SK-N-SH (cell line): ENCODE data around the gene COL23A1. TPM values are rescaled to one million over a fixed set of nuclear protein-coding genes. Genes with fewer than 3 reads are reported as not detected.

Experiments used
- FOXJ3 ChIP-seq: sonication (generic); formaldehyde crosslinking; IDR thresholded peaks from 2 replicates; pipeline ENCODE4 v1.5.1; 2020; ENCODE audit warnings: mild to moderate bottlenecking, missing genetic modification reagents
- GATA2 ChIP-seq: sonication (generic); formaldehyde crosslinking; IDR thresholded peaks from 2 replicates; pipeline ENCODE4 v1.5.0; 2020; ENCODE audit warnings: mild to moderate bottlenecking, missing genetic modification reagents
- NFIC ChIP-seq: IDR thresholded peaks from 2 replicates; pipeline ENCODE4 v1.4.0; 2012; ENCODE audit warnings: borderline replicate concordance
- TCF12 ChIP-seq: IDR thresholded peaks from 2 replicates; pipeline ENCODE4 v1.4.0; 2012
- polyA plus RNA-seq, 3 experiments: library from polyadenylated mRNA; depleted of rRNA; stranded (reverse); fragments of >200 nt; gene quantifications; 2 replicates each; pipeline ENCODE4 v1.2.3, GENCODE V29; 2012
- small RNA-seq, 7 experiments: library from RNA; depleted of rRNA; stranded (forward); fragments of <200 nt; gene quantifications; one replicate each; pipeline ENCODE3, GENCODE V24; 2012
- TF ChIP-seq, protein P1 (sequence below): IDR thresholded peaks from 2 replicates; pipeline ENCODE4 v1.6.1; 2012; ENCODE audit warnings: mild to moderate bottlenecking, low read depth, low read length, moderate library complexity

The COL23A1 gene
- polyA plus RNA-seq, 1 of the 3 experiments (the other 2 are of a cell fraction) = 0.10 TPM

DNA sequence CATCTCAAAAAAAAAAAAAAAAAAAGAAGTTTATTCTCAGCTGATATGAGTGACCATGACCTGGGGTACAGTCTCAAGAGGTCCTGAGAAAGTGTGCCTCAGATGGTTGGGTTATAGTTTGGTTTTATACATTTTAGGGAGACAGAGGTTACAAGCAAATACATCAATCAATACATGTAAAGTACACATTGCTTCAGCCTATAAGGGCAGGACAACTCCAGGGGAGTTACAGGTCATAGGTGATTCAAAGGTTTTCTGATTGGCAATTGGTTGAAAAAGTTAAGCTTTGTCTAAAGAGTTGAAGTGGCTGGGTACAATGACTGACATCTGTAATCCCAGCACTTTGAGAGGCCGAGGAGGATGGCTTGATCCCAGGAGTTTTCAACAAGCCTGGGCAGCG is 400.8 kb downstream of the COL23A1 start (continued):
- TF ChIP-seq, protein P1, sequence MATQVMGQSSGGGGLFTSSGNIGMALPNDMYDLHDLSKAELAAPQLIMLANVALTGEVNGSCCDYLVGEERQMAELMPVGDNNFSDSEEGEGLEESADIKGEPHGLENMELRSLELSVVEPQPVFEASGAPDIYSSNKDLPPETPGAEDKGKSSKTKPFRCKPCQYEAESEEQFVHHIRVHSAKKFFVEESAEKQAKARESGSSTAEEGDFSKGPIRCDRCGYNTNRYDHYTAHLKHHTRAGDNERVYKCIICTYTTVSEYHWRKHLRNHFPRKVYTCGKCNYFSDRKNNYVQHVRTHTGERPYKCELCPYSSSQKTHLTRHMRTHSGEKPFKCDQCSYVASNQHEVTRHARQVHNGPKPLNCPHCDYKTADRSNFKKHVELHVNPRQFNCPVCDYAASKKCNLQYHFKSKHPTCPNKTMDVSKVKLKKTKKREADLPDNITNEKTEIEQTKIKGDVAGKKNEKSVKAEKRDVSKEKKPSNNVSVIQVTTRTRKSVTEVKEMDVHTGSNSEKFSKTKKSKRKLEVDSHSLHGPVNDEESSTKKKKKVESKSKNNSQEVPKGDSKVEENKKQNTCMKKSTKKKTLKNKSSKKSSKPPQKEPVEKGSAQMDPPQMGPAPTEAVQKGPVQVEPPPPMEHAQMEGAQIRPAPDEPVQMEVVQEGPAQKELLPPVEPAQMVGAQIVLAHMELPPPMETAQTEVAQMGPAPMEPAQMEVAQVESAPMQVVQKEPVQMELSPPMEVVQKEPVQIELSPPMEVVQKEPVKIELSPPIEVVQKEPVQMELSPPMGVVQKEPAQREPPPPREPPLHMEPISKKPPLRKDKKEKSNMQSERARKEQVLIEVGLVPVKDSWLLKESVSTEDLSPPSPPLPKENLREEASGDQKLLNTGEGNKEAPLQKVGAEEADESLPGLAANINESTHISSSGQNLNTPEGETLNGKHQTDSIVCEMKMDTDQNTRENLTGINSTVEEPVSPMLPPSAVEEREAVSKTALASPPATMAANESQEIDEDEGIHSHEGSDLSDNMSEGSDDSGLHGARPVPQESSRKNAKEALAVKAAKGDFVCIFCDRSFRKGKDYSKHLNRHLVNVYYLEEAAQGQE = no peak
- TF ChIP-seq TCF12 (no peak), GATA2 (no peak), NFIC (no peak), FOXJ3 (CRISPR knock-in tag) (no peak)

Small RNA genes lying within 50 kb of the gene (small RNA-seq; reads per million reads assigned to genes)
- gene RN7SKP70 (0 to 0.10 (median 0) reads per million in 7 experiments), gene RN7SL646P (0 reads per million in 7 experiments)

Other genes with a start within 250 kb of the COL23A1 start
- gene CLK4, start 36.7 kb upstream of the COL23A1 start, polyA plus RNA-seq (2012; rRNA removed) = 7.5 and 10.1 TPM in 2 replicates
- 6.5 and 7.8 TPM in 2 replicates for gene ZNF354A, start 140.3 kb upstream of the COL23A1 start, polyA plus RNA-seq (2012; rRNA removed)